ENCODE results near the gene TLDC2. TPM values are rescaled to one million over a fixed set of nuclear protein-coding genes. Genes with fewer than 3 reads are reported as not detected.

Gene TLDC2
- total and polyA plus RNA-seq, 11 donors: 0.15 TPM; not detected in 10

- 69 to 73% (median 72%) methylated on average over 8 of the region's 8 CpGs for WGBS, 4 donors
- Histone ChIP-seq H3K4me1 (peaks cover 0 to 25% (median 8%) of the 10 kb centered on the region in 12 donors), H3K4me3 (no peak overlapping the region), H3K27me3 (no peaks in the 10 kb centered on the region), H3K36me3 (no peaks in the 10 kb centered on the region), H3K27ac (peak overlapping the region in 3 of 12 donors; percentile 1 to 16 (median 9)), H3K9me3 (no peaks in the 10 kb centered on the region)
- TF ChIP-seq POLR2A (IDR thresholded peaks at IDR 0.05) (no peak), CTCF (IDR thresholded peaks at IDR 0.05) (no peak)
- ATAC-seq (no peak), DNase-seq (peak in 1 of 5 donors; percentile 27)
- intact Hi-C loops (cut with DNase I): loop anchor here in 5 of 10 donors (10.0 kb wide), 5 partner anchors 72 to 322 kb away; partner anchors contain the start of genes DSN1 (in 1 of the 5), MYL9 (in 1 of the 5) and RAB5IF (in 1 of the 5)
These were observed 9.1 kb upstream of the TLDC2 start for GRCh38 chr20:36866681-36867495.

GRCh38 chr20:36871640-36872570, 4.0 kb upstream of the TLDC2 start:
- Histone ChIP-seq H3K4me1 (peaks cover 0 to 26% (median 0%) of the 10 kb centered on the region in 12 donors), H3K36me3 (no peaks in the 10 kb centered on the region), H3K4me3 (no peak overlapping the region), H3K9me3 (no peaks in the 10 kb centered on the region), H3K27me3 (no peaks in the 10 kb centered on the region), H3K27ac (no peak overlapping the region)
- ATAC-seq: peak in 1 of 4 donors; percentile 45
- 63 to 65% (median 64%) methylated on average over 16 of the region's 16 CpGs for WGBS, 4 donors
- no peak for TF ChIP-seq CTCF (IDR thresholded peaks at IDR 0.05)
- no peak for TF ChIP-seq POLR2A (IDR thresholded peaks at IDR 0.05)
- DNase-seq: no peak
- intact Hi-C loops (cut with DNase I): no loop called here

- DNase-seq: peak in 2 of 5 donors; percentile 45 to 59
- intact Hi-C loops (cut with DNase I): no loop called here
- Histone ChIP-seq H3K27me3 (no peaks in the 10 kb centered on the region), H3K4me3 (no peak overlapping the region), H3K27ac (no peak overlapping the region), H3K4me1 (peaks cover 0 to 19% (median 0%) of the 10 kb centered on the region in 12 donors), H3K9me3 (no peaks in the 10 kb centered on the region), H3K36me3 (no peaks in the 10 kb centered on the region)
- peak in 2 of 4 donors; percentile 21 to 35 for ATAC-seq
- 18 to 56% (median 52%) methylated on average over 2 to 5 of the region's 5 CpGs for WGBS, 4 donors
- TF ChIP-seq CTCF (IDR thresholded peaks at IDR 0.05): no peak
- TF ChIP-seq POLR2A (IDR thresholded peaks at IDR 0.05): no peak
These were observed 3.1 kb upstream of the TLDC2 start for GRCh38 chr20:36872852-36873251.
